GM20000 (cell line): ENCODE data around the gene TOR1AIP2.

ENCODE experiments used
- DNase-seq: peaks from one replicate; pipeline ENCODE4 v3.0.0; 2012; ENCODE audit warnings: low spot score
- TF ChIP-seq, protein P1 (sequence below): IDR thresholded peaks from 2 replicates; pipeline ENCODE4 v1.5.1; 2012; ENCODE audit warnings: mild to moderate bottlenecking, control low read depth; ENCODE audit errors: extremely low read depth, missing control alignments

TOR1AIP2 gene

DNA sequence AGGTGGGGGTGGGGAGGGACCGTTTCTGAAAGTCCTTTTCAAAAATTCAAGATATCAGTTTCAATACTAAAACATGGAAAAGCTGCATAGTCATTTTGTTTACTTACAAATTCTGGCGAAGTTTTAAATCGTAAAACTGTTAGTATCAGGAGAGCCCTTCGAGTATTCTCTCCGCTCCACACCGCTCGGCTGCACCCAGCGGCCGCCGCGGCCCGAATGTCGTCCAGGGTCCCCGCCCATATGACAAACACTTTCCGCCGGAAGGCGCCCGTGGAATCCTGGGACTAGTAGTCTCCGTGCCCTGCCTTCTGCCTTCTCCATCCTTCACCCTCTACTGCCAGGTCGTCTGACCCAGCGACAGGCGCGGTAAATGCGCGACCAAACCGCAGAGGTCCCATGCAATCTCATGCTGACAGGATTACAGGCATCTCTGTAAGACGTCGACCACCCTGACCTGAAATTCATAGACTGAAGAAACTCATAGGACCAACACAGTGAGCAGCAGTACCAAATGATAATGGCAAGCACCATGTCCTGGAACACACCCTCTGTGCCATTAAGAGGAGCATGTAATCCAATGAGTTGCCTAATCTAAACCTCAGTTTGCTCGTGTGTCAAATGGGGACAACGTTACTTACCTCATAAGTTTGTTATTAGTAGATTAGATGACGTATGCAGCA, at the start of gene TOR1AIP2:
Gene TOR1AIP2 (minus strand): TSS at position 218 of the 680 bp plus-strand sequence. CDS start 25,138 bp downstream, outside the sequence.
- DNase-seq, result peak; percentile 77
- TF ChIP-seq, protein P1, sequence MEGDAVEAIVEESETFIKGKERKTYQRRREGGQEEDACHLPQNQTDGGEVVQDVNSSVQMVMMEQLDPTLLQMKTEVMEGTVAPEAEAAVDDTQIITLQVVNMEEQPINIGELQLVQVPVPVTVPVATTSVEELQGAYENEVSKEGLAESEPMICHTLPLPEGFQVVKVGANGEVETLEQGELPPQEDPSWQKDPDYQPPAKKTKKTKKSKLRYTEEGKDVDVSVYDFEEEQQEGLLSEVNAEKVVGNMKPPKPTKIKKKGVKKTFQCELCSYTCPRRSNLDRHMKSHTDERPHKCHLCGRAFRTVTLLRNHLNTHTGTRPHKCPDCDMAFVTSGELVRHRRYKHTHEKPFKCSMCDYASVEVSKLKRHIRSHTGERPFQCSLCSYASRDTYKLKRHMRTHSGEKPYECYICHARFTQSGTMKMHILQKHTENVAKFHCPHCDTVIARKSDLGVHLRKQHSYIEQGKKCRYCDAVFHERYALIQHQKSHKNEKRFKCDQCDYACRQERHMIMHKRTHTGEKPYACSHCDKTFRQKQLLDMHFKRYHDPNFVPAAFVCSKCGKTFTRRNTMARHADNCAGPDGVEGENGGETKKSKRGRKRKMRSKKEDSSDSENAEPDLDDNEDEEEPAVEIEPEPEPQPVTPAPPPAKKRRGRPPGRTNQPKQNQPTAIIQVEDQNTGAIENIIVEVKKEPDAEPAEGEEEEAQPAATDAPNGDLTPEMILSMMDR, result no peak

DNA sequence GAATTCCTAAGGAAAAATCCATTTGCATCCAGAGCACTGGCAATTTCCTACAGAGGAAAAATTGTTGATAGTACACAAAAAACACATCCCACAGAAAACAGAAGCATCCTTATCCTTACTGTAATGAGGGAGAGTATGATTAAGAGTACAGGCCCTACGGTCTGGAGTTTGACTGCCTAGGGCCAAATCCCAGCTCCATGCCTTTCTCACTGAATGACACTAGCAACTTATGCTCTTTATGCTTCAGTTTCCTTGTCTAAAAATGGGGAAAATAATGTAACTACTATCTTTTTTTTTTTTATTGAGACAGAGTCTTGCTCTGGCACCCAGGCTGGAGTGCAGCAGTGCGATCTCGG, 49.2 kb upstream of the TOR1AIP2 start:
- TF ChIP-seq, protein P1, result no peak
- no peak for DNase-seq

DNA sequence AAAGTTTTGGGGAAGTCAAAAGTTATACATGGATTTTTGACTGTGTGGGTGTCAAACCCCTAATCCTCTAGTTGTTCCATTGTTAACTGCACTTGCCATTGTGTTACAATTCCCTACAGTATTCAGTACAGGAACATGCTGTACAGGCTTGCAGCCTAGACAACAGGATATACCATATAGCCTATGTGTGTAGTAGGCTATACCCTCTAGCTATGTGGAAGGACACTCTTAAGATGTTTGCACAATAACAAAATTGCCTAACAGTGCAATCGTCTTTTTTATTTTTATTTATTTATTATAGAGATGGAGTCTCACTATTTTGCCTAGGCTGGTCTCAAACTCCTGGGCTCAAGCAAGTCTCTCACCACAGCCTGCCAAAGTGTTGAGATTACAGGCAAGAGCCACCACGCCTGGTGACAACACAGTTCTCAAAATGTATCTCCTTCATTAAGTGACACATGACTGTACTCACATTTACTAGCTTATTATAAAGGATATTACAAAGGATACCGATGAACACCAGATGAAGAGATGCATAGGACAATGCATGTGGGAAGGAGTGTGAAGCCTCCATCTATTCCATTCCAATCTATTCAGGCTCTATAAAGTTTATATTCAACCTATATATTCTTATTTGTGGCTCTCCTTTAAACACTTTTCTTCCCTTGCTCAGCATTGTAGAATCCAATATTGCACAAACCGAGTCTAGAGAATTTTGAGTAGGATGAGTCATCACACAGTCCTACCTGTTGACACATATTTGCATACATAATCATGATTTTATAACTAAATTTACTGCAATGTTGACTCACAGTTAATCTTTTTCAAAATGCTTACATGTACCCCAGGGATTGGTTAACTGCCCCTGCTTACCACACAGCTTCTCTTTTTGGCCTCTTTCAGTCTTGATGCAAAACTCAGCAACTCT, 48.6 kb upstream of the TOR1AIP2 start:
- TF ChIP-seq, protein P1, result no peak
- no peak for DNase-seq

DNA sequence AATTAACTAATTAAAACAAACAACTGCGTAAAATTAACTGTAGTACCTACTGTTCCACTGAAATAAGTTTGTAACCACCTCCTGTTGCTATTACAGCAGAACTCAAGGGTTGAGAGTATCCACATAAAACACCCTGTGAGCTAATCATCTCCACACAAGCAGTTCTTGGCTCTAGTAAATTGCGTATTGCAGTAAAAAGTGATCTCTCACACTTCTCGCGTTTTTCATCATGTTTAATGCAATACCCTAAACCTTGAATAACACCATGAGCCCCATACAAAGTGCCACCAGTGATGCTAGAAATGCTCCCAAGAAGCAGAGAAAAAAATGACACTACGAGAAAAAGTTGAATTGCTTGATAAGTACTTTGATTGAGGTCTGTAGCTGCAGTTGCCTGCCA, 47.7 kb upstream of the TOR1AIP2 start:
- TF ChIP-seq, protein P1, result no peak
- no peak for DNase-seq

DNA sequence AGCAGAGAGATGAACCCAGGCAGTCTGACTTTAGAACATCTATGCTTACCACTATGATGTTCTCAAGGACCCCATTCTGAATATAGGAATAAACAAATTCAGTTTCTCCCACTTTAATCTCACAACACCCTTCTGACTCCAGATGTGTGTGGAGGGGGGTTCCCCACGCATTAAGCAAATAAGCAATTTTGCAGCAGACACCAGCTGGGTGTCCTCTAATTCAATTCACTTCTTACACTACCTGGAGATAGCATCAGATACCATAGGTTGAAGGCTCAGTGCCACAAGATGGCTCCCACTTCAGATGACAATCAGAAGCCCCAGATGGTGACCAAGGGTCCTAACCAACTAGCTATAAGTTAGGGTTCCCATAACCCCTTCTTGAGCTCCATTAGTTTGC, 46.7 kb upstream of the TOR1AIP2 start:
- DNase-seq, result no peak
- TF ChIP-seq, protein P1, result no peak

DNA sequence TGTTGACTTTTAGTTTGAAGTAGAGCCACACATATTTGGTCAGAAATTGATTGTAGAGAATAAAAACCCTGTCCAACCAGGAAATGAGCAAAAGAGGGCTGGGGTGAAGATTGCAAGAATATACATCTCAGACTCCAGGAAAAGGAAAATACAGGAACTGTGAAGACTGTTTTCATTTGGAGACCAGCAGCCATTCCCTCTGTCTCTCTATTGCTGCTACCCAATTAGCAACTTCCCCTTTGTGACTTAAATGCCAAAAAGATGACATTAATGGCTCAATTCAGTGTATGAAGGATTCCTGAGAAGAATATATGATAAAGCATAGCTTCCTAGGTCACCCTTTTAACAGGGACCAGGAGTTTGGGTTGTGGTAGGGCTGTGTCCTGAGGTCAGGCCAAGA, 45.4 kb upstream of the TOR1AIP2 start:
- TF ChIP-seq, protein P1, result no peak
- DNase-seq, result no peak
